RWPE2 (cell line): ENCODE measurements around the gene PANK1.

Source experiments
- ATAC-seq: fragments of 200-7000 bp; cut with Tn5 transposase; 3 replicates; pipeline ENCODE4 v1.9.1; 2021; ENCODE audit warnings: low read depth
- DNase-seq: peaks from one replicate; pipeline ENCODE4 v3.0.0-alpha.2; 2020; ENCODE audit warnings: low spot score
- H3K27ac ChIP-seq: fragments of 450-650 bp; 2 replicates; pipeline ENCODE4 v1.5.1; 2017; ENCODE audit warnings: mild to moderate bottlenecking; ENCODE audit not compliant: poor library complexity, severe bottlenecking
- H3K27me3 ChIP-seq: fragments of 250-450 bp; sonication (Bioruptor Pico); 2 replicates; pipeline ENCODE4 v1.5.1; 2021; ENCODE audit warnings: mild to moderate bottlenecking, moderate library complexity; ENCODE audit not compliant: insufficient read depth, poor library complexity, severe bottlenecking
- H3K36me3 ChIP-seq: fragments of 250-450 bp; sonication (Bioruptor Pico); 2 replicates; pipeline ENCODE4 v1.5.1; 2020; ENCODE audit warnings: low read depth, mild to moderate bottlenecking, moderate library complexity
- H3K4me1 ChIP-seq: fragments of 250-450 bp; sonication (Bioruptor Pico); 2 replicates; pipeline ENCODE4 v1.5.1; 2021; ENCODE audit warnings: mild to moderate bottlenecking, moderate library complexity; ENCODE audit not compliant: insufficient read depth, poor library complexity, severe bottlenecking
- H3K4me3 ChIP-seq: fragments of 250-450 bp; sonication (Bioruptor Pico); 2 replicates; pipeline ENCODE4 v1.5.1; 2021; ENCODE audit warnings: mild to moderate bottlenecking, moderate library complexity; ENCODE audit not compliant: severe bottlenecking
- H3K9me3 ChIP-seq: fragments of 250-450 bp; sonication (Bioruptor Pico); 2 replicates; pipeline ENCODE4 v1.5.1; 2021; ENCODE audit warnings: mild to moderate bottlenecking, moderate library complexity; ENCODE audit not compliant: severe bottlenecking
- TF ChIP-seq, protein P1 (sequence below): fragments of 450-650 bp; IDR thresholded peaks from one replicate; pipeline ENCODE4 v1.5.1; 2017; ENCODE audit warnings: mild to moderate bottlenecking, moderate library complexity; ENCODE audit not compliant: poor library complexity, severe bottlenecking

Gene PANK1

DNA sequence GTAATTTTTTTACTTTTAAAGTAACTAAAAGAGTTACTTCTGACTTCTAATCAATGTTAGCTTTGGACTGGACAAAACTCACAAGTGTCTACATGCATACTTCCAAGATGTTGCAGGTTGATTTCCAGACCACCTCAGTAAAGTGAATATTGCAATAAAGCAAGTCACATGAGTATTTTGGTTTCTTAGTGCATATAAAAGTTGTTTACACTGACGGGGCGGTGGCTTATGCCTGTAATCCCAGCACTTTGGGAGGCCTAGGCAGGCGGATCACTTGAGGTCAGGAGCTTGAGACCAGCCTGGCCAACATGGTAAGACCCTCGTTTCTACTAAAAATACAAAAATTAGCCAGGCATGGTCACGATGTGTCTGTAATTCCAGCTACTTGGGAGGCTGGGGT lies 40.8 kb downstream of the PANK1 start:
- Histone ChIP-seq H3K4me3 (no peak overlapping the region), H3K4me1 (no peaks in the 10 kb centered on the region), H3K27me3 (no peaks in the 10 kb centered on the region), H3K9me3 (no peaks in the 10 kb centered on the region), H3K36me3 (peaks cover 3% of the 10 kb centered on the region), H3K27ac (no peak overlapping the region)
- ATAC-seq (no peak), DNase-seq (no peak)
- TF ChIP-seq, protein P1, sequence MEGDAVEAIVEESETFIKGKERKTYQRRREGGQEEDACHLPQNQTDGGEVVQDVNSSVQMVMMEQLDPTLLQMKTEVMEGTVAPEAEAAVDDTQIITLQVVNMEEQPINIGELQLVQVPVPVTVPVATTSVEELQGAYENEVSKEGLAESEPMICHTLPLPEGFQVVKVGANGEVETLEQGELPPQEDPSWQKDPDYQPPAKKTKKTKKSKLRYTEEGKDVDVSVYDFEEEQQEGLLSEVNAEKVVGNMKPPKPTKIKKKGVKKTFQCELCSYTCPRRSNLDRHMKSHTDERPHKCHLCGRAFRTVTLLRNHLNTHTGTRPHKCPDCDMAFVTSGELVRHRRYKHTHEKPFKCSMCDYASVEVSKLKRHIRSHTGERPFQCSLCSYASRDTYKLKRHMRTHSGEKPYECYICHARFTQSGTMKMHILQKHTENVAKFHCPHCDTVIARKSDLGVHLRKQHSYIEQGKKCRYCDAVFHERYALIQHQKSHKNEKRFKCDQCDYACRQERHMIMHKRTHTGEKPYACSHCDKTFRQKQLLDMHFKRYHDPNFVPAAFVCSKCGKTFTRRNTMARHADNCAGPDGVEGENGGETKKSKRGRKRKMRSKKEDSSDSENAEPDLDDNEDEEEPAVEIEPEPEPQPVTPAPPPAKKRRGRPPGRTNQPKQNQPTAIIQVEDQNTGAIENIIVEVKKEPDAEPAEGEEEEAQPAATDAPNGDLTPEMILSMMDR: no peak

DNA sequence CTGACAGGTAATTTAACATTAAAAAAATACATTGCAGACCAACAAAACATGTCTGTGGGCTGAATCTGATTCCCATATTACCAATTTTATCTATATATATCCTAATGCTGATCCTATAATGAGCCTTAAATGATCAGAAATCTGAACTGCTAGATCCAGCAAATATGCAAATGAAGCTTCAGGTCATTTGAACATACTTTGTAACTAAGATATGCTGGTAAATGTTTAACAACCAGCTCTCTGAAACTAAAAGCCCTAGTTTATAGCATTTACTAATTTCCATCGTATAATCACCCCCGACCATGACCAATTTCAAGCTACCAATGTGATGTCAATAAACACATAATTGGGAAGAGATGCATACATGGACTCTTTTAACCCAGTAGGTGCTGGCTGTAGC lies 42.1 kb downstream of the PANK1 start:
- DNase-seq (no peak), ATAC-seq (no peak)
- no peaks in the 10 kb centered on the region for H3K27me3 ChIP-seq
- TF ChIP-seq, protein P1: no peak
- H3K36me3 ChIP-seq: peaks cover 3% of the 10 kb centered on the region; the same call in 1 of the 2 replicates
- H3K9me3 ChIP-seq: no peaks in the 10 kb centered on the region
- H3K4me3 ChIP-seq: no peak overlapping the region
- H3K27ac ChIP-seq: no peak overlapping the region
- H3K4me1 ChIP-seq: no peaks in the 10 kb centered on the region

DNA sequence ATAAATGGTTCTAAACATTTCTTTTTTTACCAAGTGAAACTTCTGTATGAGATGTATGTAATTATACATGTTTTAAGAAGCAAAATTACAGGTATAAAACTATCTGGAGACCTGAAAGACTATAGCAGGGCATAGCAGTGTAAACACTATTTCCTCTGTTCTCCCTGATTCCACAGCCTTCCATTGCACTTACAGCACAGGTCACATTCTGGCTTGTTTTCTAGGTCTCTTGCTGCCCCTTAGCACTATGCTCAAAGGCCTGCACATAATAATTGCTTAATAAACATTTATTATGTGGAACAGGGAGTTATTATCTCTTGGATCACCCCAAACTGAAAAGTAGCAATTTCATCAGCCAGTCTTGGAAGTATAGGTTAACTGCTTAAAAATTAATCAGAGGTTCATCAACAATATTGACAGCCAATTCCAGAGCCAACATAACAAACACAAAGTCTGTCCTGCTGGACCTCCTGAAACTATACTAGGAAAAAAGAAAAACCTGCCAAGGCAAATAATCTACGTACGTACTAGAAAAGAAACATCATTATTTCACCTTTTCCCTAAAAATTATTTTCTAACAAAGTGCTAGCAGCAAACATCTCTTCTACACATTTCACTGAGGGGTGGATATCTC lies 43.2 kb downstream of the PANK1 start:
- ATAC-seq: no peak
- H3K4me1 ChIP-seq: no peaks in the 10 kb centered on the region
- H3K27me3 ChIP-seq: no peaks in the 10 kb centered on the region
- H3K9me3 ChIP-seq: no peaks in the 10 kb centered on the region
- no peak for DNase-seq
- no peak overlapping the region for H3K4me3 ChIP-seq
- TF ChIP-seq, protein P1: no peak
- peaks cover 3% of the 10 kb centered on the region; the same call in 1 of the 2 replicates for H3K36me3 ChIP-seq
- no peak overlapping the region for H3K27ac ChIP-seq

DNA sequence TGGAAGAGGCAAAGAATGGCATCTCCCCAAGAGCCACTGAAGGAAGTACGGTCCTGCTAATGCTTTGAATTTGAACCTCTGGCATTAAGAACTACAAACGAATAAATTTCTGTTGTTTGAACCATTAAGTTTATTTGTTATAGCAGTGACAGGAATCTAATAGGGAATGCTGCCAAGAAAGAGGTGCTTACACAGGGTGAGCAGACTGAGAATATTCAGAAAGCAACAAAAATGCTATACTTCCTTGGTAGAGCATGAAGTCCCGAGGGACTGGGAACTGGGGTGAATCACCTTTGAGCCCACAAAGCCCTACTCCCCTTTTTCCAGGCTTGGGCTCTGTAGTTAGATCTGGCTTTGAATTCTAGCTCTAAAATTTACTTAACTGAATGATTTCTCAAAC lies 45.0 kb downstream of the PANK1 start:
- TF ChIP-seq, protein P1: no peak
- H3K4me3 ChIP-seq: no peak overlapping the region
- no peak overlapping the region for H3K27ac ChIP-seq

DNA sequence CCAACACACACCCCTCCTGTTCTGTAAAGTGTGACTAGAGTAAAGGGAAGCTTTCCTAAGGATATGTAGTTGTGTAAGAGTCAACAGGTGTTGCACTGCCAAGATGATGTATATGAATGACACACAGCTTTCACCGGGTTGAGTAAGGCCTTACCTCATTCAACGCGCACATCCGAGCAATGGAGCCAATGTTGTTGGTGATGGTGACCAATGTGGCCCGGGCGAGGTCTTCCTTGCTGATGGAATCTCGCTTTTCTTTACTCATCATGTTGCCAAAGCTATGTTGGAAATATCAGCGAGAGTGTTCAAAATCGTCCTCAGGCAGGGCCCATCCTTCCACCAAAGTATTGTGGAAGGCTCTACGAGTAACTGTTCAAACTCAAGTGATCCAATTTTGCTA lies 52.0 kb downstream of the PANK1 start:
- no peak for DNase-seq
- TF ChIP-seq, protein P1: no peak
- Histone ChIP-seq H3K9me3 (no peaks in the 10 kb centered on the region), H3K27me3 (no peaks in the 10 kb centered on the region), H3K4me1 (no peaks in the 10 kb centered on the region), H3K36me3 (peaks cover 7% of the 10 kb centered on the region; the same call in 1 of the 2 replicates), H3K27ac (no peak overlapping the region), H3K4me3 (no peak overlapping the region)
- no peak for ATAC-seq

More for the DNA sequence above, 45.0 kb downstream of the PANK1 start:
- H3K36me3 ChIP-seq: no peaks in the 10 kb centered on the region; the same call in 1 of the 2 replicates
- DNase-seq: no peak
- H3K4me1 ChIP-seq: no peaks in the 10 kb centered on the region
- ATAC-seq: no peak
- H3K9me3 ChIP-seq: no peaks in the 10 kb centered on the region
- no peaks in the 10 kb centered on the region for H3K27me3 ChIP-seq
